ENCODE results near the gene TRIM25. TPM values are rescaled to one million over a fixed set of nuclear protein-coding genes. Genes with fewer than 3 reads are reported as not detected.
"Not testable (repeated sequence)": the region's sequence is repeated elsewhere in the genome, so short reads cannot be mapped to it uniquely, and the experiment has no call there.

Gene TRIM25, protein sequence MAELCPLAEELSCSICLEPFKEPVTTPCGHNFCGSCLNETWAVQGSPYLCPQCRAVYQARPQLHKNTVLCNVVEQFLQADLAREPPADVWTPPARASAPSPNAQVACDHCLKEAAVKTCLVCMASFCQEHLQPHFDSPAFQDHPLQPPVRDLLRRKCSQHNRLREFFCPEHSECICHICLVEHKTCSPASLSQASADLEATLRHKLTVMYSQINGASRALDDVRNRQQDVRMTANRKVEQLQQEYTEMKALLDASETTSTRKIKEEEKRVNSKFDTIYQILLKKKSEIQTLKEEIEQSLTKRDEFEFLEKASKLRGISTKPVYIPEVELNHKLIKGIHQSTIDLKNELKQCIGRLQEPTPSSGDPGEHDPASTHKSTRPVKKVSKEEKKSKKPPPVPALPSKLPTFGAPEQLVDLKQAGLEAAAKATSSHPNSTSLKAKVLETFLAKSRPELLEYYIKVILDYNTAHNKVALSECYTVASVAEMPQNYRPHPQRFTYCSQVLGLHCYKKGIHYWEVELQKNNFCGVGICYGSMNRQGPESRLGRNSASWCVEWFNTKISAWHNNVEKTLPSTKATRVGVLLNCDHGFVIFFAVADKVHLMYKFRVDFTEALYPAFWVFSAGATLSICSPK
- 17.1 and 22.8 TPM in 2 replicates for total RNA-seq (2014; rRNA removed)
- 28.0 TPM for polyA plus RNA-seq (2012)

DNA sequence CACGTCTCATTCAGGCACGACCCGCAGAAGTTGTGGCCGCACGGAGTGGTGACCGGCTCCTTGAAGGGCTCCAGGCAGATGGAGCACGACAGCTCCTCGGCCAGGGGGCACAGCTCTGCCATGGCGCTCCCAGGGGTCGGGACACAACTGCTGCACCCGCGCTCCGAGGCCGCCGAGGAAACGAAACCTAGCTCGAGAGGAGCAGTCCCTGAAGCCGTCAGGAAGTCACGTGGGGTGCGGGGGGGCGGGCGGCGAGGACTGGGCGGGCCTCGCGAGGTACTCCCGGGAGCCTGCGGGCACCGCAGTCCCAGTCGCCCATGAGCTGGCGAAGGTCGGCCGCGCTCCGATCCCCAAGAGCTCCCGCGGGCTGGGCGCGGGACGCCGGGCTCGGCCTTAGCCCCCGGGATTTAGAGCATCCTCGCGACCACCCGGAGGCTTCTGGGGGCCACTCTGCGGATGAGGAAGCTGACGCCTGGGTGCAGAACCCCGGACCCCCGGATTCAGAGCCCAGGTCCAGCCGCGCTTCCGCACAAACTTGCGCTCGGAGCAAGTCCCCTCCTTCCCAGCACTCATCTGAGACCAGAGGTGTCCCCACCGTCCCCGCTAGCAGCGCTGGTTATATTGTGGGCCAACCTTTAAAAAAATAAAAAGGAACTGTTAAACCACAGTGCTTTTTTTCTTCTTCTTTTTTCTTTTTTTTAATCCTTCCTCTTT lies at the start of gene TRIM25:
TSS of gene TRIM25 (minus strand) at position 183 of the 714 bp plus-strand sequence. CDS start at position 122, 61 bp downstream.
- DNase-seq (ENCODE audit: low read depth): peak; percentile 85

GRCh38 chr17:56960596-56961538 lies 47.0 kb upstream of the TRIM25 start, which contains the start of gene COIL:
Gene COIL (minus strand): TSS chr17:56961050. CDS start chr17:56961019, 31 bp downstream.
- peak; percentile 86 for DNase-seq (ENCODE audit: low read depth)

DNA sequence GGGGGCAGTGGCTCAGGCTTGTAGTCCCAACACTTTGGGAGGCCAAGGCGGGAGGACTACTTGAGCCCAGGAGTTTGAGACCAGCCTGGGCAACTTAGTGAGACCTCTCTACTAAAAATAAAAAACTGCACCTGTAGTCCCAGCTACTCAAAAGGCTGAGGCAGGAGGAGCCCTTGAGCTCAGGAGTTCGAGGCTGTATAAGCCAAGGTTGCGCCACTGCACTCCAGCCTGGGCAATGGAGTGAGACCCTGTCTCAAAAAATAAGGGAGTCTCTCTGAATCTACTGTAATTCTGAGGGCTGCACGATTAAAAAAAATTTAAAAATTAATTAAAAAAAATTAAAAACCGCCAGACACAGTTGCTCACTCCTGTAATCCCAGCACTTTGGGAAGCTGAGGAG lies 43.1 kb upstream of the TRIM25 start:
- no peak for DNase-seq (ENCODE audit: low read depth)

DNA sequence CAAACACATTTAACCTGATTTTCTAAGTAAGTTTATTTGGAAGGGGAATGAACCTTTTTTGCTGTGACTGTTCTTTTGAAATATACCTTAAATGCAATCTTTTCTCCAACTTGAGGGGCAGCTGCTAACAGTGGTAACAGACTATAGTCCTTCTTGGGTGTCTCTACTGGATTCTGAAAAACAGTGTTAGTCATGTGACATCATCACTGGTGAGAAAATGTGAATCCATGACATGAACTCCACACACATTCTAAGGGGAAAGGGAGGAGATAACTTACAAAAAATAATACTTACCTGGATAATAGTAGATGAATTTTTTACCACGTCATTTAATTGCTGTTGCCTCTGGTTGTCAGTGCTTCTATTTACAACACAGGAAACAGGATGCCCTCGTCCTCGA lies 35.7 kb upstream of the TRIM25 start:
- no peak for DNase-seq (ENCODE audit: low read depth)

- DNase-seq (ENCODE audit: low read depth): no peak
Observed at GRCh38 chr17:56948491-56948890, 34.6 kb upstream of the TRIM25 start.

GRCh38 chr17:56947741-56948140 lies 33.9 kb upstream of the TRIM25 start:
- DNase-seq (ENCODE audit: low read depth): no peak

DNA sequence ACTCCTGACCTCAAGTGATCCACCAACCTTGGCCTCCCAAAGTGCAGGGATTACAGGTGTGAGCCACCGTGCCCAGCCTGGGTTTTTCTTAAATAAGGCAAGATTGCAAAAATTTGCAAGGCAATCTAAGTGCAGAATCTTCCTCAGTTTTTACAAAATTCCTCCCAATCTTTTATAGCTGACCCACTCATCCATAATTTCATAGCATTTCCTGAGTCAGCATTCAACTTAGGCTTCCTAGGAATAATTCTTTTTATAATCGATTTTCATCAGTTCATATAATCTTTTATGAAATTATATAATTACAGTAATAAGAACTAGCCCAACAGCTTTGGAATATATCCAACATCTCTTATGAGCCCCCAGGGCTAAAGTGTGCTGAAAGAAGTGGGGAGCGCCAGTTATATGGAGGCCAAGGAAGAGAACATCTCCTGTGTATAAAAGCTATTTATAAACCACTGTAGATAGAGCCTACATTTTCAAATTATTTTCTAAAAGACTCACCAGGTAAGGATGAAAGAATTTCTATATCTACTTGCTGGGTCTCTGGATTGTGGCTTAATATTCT lies 32.2 kb upstream of the TRIM25 start:
- no peak for DNase-seq (ENCODE audit: low read depth)

- peak; percentile 14 for DNase-seq (ENCODE audit: low read depth)
Observed at GRCh38 chr17:56943505-56944125, 29.8 kb upstream of the TRIM25 start.

DNA sequence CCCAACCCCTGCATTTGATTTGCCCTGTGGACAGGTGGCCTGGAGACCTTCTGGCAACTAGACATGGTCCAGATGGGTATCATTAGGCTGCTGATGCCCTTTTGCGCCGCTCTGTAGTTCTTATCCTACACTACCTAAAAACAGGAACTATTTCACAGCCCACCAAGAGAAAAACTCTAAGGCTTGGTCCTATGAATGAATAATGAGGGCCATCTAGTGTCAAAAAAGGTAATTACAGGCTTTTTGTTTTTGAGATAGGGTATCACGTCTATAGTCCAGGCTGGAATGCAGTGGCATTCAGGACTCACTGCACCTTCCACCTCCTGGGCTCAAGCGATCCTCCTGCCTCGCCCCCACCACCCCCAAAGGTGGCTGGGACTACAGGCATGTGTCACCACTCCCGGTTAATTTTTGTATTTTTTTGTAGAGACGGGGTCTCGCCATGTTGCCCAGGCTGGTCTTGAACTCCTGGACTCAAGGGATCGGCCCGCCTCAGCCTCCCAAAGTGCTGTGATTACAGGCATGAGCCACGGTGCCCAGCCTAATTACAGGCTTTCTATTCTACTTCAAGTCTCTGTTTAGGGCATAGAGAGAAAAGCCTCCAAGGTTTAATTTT lies 26.1 kb upstream of the TRIM25 start:
- peak; percentile 64 for DNase-seq (ENCODE audit: low read depth)

DNA sequence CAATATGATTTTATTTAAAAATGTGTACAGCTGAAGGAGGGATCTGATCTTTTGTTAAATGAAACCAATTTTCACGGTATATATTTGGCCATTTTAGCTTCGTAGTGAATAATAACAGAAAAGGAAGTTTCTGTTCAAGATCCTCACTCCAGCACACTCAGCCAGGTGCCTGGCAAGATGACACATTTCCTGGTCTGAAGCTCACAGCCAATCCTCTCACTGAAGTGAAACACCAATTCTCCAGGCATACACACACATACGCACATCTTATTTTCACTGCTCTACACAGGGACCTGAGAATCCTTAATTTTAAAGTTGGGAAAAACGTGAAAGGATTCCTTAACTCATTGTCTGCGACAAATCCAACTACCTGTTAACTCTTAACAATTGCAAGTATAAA lies 24.4 kb upstream of the TRIM25 start:
- DNase-seq (ENCODE audit: low read depth): not testable (repeated sequence)

DNA sequence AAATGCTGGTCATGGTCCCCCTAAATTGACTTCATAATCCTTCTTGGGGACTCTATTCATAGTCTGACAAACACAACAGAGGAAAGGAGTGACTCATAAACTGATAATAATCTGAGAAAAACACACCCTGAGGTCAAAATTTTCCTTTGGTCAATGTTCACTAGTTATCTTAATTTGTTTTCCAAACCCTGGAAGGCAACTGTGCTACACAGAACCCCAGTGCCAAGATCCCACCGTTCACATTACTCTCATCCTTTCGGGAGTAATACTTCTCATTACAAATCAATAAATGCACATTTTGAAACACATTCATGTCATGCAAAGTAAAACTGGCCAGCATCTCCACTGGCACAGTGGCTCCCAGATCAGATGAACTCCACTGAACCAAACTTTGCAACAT lies 23.8 kb upstream of the TRIM25 start:
- DNase-seq (ENCODE audit: low read depth): no peak

DNA sequence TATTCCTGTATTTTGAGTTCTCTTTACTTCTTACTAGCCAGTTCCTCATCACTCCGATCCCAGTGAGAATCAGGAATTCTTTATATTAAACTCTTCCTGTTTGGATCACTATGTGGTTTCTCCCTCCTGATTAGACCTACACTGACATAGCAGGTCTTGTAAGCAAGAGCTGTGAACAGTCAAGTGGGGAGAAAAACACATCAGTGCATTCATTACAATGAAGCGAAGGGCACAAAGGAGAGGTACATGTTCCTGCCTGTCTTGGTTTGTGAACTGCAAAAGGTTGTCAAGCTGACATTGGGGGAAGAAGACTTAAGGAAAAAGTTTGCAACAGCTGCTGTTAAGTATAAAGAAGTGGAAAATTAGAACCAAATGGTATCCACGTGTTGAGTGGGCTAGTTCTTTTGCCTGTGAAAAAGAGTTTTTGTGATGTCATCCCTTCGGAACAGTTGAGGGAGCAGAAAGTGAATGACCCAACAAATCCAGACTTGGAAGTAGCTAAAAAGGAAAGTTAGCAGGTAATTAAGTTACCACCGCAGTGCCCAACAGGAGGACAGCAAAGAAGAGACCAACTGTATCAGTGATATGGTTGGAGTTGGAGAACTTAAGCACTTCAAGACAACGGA lies 23.0 kb upstream of the TRIM25 start:
- no peak for DNase-seq (ENCODE audit: low read depth)

GRCh38 chr17:56935461-56935860 lies 21.6 kb upstream of the TRIM25 start:
- no peak for DNase-seq (ENCODE audit: low read depth)

DNA sequence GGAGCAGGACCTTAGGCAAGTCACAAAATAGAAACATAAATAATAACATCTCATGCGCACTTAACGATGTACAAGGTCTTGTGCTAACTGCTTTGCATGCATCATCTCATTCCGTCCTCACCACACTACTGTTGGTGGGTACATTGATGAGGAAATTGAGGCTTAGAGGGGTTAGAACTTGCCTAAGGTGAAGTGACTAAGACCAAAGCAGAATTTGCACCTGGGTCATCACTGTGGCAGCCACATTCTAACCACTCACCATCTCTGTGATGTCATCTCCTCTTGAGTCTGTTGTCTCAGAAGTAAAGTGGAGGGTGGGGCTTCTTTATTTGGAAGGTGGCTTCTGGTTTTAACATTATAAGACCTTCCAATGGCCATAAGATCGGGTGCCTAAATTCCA lies 20.4 kb upstream of the TRIM25 start:
- DNase-seq (ENCODE audit: low read depth): no peak

DNA sequence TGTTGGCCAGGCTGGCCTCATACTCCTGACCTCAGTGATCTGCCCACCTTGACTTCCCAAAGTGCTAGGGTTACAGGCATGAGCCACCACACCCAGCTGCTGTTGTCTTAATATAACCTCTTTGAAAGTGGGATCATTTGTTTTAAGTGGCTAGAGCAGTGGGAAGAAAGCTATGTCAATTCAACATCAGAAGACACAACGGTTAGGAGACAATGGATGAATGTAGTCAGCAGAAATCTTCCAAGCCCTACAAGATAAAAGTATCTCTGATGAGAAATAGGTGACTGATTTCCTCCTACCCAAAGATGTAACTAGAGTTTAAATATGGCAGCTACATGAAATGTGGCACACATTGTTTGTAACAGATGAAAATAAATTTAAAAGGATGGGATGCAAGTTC lies 20.0 kb upstream of the TRIM25 start:
- DNase-seq (ENCODE audit: low read depth): no peak

DNA sequence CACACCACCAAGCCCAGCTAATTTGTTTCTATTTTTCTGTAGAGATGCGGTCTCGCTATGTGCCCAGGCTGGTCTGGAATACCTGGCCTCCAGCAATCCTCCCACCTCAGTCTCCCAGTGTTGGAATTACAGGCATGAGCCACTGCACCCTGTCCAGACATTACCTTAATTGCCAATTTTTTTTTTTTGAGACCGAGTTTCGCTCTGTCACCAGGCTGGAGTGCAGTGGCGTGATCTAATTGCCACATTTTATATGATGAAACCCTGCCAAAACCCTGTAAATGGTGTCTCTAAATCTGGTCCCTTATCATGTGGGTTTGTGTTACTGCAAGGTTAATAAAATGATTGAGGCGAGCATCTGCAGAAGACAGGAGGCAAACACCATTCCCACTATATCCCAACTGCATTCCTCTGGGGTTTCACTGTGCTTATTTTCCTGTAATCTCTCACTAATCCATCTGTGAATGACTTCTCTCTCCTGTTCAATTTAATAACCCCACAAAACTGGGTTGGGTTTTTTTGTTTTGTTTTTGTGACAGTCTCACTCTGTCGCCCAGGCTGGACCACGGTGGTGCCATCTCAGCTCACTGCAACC lies 19.4 kb upstream of the TRIM25 start:
- no peak for DNase-seq (ENCODE audit: low read depth)

- no peak for DNase-seq (ENCODE audit: low read depth)
Observed at GRCh38 chr17:56930739-56931337, 17.0 kb upstream of the TRIM25 start.

DNA sequence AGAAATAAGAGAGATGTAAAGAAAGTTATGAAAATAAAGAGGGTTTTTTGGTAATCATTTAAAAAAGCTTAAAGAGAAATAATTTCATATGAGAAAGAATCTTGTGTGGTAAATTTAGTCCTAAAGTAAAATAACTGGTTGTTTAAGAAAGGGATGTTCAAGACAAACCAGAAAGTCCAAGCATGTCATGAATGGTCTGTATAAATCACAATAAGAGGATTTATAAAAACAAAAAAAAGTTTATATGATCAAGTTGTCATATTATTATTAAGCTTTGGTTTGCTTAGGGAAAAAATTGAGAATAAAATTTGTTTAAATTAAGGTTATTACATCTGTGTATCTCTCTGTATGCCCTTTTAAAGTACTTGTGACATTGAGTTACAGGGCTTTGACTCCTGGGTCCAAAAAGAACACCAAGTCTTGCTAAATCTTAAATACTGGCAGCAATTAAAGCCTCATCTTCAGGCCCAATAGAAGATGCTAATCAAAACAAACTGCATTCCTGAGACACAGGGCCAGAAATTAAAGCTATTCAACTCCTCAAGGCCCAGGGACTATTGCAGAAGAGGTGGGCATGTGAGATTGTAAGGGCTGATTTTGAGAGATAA lies 15.6 kb upstream of the TRIM25 start:
- peak; percentile 55 for DNase-seq (ENCODE audit: low read depth)

Data from LHCN-M2 (cell line).